ENCODE measurements around the gene SUPT3H. TPM values are rescaled to one million over a fixed set of nuclear protein-coding genes. Genes with fewer than 3 reads are reported as not detected.

Gene SUPT3H
- total RNA-seq, 1 donor from 2014 or later = 1.2 TPM

DNA sequence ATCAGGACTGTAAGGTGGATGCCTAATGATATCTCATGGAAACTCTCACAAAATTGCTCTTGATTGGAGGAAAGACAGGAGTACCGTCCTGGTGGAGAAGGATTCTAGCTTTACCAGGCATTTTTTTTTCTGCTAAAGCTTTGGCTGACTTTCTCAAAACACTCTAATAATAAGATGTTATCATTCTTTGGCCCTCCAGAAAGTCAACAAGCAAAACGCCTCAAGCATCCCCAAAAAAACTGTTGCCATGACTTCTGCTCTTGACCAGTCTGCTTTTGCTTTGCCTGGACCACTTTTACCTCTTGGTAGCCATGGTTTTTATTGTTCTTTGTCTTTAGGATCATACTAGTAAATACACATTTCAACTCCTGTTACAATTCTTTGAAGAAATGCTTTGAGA, 105.1 kb downstream of the SUPT3H start:
- no peak for DNase-seq (ENCODE audit: low spot score)
- ATAC-seq = no peak

DNA sequence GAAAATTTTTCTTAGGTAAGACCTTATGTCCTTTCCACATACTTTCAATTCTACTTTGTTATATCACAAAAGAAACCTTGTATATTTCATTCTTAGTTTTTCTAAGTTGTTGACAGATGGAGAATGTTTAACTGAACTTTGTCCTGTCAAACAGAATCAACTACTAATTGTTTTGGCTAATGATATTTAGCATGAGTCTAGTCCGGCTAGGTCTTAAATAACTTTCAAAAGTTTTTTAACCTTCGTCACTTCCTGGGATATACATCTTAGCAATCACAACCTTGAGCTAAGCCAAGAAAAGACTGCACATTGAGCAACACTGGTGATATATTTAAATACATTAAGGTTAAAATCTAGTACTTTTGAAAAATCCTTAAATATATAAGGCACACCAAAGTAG, 112.5 kb downstream of the SUPT3H start:
- DNase-seq (ENCODE audit: low spot score) (no peak), ATAC-seq (peak; percentile 72)

DNA sequence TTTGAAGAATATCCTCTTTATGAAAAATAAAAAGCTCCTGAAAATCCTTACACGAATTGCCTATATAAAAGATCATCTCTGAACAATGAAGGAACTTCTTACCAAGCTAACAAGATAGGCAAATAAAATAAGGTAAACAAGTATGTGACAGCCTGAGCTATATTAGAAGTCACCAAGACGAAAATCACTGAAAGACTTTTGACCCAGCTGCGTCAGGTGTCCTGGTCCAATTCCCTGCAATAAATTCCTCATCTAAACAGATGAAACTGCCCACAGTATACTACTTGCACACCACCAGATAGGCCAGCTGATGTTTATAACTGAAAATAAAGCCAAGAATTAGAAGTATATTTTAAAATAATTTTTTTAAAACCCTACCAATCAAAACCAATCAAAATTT, 117.0 kb downstream of the SUPT3H start:
- no peak for ATAC-seq

DNA sequence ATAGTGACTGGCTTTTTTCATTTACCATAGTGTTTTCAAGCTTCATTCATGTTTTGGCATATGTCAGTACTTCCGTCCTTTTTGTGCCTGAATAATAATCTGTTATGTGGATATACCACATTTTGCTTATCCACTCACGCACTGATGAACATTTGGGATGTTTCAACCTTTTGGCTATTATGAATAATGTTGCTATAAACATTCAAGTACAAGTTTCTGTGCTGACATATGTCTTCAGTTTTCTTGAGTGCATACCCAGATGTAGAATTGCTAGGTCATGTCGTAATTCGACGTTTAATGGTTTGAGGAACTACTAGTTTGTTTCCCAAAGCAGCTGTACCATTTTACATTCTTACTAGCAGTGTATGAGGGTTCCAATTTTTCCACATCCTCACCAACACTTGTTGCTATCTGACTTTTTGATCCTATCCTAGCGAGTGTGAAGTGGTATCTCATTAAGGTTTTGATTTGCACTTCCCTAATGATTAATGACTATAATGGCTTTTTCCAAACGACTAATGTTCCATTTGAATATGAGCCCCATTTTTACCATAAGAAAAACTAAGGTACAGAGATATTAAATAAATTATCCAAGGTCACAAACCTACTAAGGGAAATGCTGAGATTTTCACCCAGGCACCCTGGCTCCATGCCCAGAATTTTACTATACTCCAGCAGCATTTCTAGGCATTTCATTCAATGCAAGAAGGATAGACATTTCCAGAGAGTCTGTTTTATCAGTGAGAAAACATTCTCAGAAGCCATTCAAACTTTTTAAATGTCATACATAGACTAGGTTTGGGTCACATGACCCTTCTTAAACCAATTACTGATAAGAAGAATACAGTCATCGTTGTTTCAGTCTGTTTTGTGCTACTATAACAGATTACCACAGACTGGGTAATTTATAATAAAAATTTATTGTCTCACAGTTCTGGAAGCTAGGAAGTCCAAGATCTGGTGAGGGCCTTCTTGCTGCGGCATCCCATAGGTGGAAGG, 120.7 kb downstream of the SUPT3H start:
- DNase-seq (ENCODE audit: low spot score) (no peak), ATAC-seq (no peak)

More for the DNA sequence above, 117.0 kb downstream of the SUPT3H start:
- no peak for DNase-seq (ENCODE audit: low spot score)

DNA sequence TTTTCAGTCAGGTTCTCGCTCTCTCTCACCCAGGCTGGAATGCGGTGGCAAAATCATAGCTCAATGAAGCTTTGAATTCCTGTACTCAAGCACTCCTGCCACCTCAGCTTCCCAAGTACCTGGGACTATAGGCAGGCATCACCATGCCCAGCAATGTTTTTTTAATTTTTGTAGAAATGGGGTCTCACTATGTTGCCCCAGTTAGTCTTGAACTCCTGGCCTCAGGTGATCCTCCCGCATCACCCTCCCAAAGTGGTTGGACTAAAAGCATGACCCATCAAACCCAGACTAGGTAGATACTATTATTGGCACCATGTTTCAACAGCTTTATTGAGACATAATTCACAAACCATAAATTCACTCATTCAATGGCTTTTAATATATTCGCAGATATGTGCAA, 122.3 kb downstream of the SUPT3H start:
- DNase-seq (ENCODE audit: low spot score) (no peak), ATAC-seq (no peak)

DNA sequence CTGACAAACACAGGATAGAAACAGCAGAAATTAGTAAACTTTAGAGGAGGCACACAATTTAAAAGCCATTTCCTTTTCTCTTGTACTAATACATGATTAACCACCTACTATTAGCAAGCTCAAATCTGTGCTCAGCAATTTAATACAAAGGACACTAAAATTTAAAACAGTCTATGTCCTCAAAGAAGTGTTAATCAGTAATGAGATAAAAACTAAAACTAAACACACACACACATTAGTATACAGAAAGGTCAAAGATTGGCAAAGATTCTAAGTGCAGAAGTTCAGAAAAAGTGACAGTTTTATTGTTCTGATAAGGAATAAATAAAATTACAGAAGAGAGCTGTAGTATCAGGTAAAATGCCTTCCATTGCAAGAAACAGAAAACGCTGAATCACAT, 123.5 kb downstream of the SUPT3H start:
- DNase-seq (ENCODE audit: low spot score) = no peak
- ATAC-seq = peak; percentile 64

DNA sequence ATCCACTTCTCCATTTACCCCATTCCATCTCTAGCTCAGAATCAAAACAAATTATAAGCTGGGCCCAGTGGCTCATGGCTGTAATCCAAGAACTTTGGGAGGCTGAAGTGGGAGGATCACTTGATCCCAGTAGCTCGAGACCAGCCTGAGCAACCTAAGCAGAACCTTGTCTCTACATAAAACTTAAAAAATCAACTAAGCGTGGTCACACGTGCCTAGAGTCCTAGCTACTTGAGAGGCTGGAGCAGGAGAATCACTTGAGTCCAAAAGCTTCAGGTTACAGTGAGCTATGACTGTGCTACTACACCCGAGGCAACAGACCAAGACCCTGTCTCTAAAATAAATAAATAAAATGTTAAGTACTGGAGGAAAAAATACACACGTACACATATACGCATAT, 124.3 kb downstream of the SUPT3H start:
- ATAC-seq = no peak
- no peak for DNase-seq (ENCODE audit: low spot score)

- ATAC-seq (no peak), DNase-seq (ENCODE audit: low spot score) (no peak)
Measured at GRCh38 chr6:45231660-45232059, 146.1 kb downstream of the SUPT3H start.

DNA sequence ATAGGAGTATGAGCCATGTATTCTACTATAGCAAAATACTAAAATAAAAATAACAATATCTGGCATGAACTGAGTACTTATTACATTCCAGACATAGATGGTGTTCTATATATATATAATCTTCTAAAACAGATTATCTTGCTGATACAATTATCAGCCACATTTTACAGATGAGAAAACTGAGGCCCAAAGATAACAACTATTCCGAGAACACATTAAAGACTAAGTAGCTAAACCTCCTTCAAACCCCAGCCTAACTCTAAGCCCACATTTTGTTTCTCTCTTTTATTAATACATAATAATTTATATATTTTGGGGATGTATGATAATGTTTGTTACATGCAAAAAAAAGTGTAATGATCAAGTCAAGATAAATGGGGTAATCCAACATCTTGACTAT, 148.3 kb downstream of the SUPT3H start:
- ATAC-seq = no peak
- no peak for DNase-seq (ENCODE audit: low spot score)

DNA sequence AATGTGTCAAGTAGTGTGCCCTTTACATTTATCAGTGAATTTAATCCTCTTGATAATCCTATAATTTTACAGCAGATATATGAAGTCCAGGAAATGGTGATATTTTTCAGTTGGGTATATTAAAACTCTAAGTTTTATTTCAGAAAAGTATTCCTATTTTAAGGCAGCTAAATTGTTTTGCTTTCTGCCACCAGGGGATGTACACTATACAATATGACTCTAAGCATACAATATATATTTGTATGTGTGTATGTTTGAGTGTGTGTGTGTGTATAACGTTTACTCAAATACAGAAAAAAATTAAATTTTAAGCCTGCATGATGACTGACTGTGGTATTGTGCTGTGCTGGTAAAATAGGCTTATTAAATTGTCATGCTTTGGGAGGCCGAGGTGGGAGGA, 151.7 kb downstream of the SUPT3H start:
- no peak for ATAC-seq

GRCh38 chr6:45222380-45222779, 155.4 kb downstream of the SUPT3H start:
- DNase-seq (ENCODE audit: low spot score) (no peak), ATAC-seq (no peak)

More for the DNA sequence above, 151.7 kb downstream of the SUPT3H start:
- DNase-seq (ENCODE audit: low spot score) = no peak

DNA sequence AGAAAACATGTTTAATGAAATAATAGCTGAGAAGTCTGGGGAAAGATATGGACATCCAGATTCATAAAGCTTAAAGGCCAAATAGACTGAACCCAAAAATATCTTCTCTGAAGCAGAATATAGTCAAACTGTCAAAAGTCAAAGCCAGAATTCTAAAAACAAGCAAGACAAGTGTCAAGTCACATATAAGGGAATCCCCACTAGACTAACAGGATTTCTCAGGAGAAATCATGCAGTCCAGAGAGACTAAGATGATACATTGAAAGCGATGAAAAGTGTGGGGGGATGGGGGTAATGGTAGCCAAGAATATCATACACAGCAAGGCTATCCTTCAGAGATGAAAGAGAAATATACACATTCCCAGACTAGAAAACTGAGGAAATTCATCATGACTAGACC, 162.0 kb downstream of the SUPT3H start:
- ATAC-seq (no peak), DNase-seq (ENCODE audit: low spot score) (no peak)

DNA sequence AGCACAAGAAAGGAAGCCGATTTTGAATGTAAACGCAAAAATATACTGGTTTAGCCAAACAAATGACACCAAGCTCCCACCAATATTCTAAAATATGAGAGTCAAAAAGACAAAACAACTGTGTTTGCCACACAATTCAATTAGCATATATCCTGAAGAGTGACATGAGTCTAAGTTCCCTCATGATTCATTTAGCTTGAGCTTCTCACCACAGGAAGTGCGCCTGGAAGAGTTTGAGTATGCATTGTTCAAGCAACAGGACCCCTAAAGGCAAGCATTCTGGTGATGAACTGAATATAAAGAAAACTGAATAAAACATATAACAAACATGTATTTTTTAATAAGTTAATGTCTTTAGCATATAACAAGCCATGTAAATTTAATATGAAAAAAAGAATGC, 164.8 kb downstream of the SUPT3H start:
- ATAC-seq = no peak
- no peak for DNase-seq (ENCODE audit: low spot score)

DNA sequence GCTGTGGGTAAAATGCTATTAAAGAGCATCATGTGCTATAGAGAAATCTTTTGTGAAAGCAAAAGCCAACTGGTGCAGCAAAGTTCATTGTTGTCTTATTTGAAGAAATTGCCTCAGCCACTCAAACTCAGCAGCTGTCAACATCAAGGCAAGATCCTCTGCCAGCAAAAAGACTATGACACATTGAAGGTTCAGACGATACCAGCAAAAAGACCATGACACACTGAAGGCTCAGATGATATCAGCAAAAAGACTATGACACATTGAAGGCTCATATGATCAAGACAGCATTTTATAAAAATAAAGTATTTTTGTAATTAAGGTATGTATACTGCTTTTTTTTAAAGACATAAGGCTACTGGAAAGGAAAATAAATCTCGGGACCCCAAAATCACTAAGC, 168.0 kb downstream of the SUPT3H start:
- DNase-seq (ENCODE audit: low spot score) = no peak
- ATAC-seq = no peak

GRCh38 chr6:45206793-45207492, 170.8 kb downstream of the SUPT3H start:
- ATAC-seq (no peak), DNase-seq (ENCODE audit: low spot score) (no peak)

DNA sequence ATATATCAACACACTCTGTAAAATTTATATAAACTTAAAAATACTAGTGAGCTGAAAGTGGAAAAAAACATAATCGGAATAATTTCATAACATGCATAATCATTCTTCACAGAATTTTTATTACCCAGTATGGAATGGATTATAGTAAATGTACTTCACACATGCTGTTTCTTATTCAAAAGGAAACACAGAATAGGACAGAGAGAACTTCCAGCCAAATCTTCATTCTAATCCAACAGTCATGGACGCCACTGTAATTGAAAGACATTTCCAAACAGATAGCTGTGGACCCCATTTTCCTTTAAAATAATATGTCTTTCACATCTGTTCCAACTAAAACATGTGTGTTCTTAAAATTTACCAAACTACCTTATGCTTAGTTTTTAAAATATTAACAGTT, 176.2 kb downstream of the SUPT3H start:
- DNase-seq (ENCODE audit: low spot score) = no peak
- no peak for ATAC-seq

- DNase-seq (ENCODE audit: low spot score) (no peak), ATAC-seq (peak; percentile 67)
Measured at GRCh38 chr6:45200510-45200909, 177.2 kb downstream of the SUPT3H start.

DNA sequence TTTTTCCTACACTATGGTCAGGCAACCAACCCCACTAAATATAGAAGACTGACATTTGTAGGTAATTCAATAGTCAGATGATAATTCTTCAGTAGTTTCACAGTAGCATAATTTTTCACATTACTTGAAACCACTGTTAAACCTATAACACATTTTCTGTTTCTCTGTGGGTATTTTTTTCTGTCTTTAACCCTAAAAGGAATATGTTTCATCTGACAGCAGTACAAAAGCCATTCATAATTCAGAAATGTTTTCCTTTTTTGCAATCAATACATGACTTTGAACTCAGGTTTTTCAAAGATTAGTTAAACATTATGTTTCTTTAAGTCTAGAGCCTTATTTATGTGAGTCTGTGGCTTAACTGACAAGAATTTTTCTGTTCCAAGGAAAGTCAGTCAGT, 178.2 kb downstream of the SUPT3H start:
- DNase-seq (ENCODE audit: low spot score) (no peak), ATAC-seq (no peak)

- peak; percentile 46 for ATAC-seq
- DNase-seq (ENCODE audit: low spot score) = no peak
Measured at GRCh38 chr6:45196121-45196520, 181.6 kb downstream of the SUPT3H start.

DNA sequence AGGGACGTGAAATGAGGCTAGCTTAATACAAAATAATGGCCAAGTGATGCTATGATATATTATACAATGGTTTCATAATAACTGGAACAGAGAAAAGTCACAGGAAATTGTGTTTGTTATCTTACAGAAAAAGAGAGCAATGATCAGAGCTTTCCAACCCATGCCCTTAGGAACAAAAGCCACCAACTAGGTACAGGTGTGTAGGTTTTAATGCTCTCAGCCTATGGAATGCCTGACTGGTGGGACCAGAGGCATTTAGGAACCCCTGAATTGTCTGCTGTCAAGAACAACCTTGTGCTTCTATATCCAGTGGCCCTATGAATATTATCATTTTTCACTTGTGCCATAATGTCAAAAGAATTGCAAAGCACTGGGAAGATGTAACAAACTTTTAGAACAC, 182.6 kb downstream of the SUPT3H start:
- ATAC-seq (peak; percentile 30), DNase-seq (ENCODE audit: low spot score) (no peak)

DNA sequence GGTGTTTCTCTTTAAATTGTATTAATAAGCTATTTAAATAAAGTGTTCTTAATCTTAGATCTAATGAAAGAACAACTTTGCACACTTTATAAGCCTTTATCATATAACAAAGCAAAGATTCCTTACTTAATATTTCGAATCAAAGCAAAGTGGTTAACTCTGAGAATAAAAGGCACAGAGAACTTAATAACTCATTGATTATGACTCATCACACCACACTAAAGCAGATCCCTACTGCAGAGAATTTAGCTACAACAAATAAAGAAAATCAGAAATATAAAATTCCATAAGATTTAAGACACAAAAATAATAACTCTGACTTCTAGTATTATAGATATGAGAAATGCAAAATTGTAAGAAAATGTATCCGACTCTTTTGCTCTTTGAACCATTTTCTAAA, 185.2 kb downstream of the SUPT3H start:
- DNase-seq (ENCODE audit: low spot score) (no peak), ATAC-seq (no peak)

DNA sequence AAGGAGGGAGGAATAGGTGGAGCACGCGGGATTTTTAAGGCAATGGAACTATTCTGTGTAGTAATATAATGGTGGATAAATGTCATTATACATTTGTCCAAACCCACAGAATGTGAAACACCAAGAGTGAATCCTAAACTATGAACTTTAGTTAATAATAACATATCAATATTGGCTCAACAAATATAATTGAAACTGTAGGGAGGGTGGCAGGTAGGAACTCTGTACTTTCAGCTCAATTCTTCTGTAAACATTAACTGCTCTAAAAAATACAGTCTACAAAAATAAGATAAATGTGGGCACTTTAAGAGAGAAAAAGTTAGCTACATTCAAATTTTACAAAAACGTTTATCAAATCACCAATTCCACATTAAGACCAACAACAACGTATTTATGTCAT, 186.3 kb downstream of the SUPT3H start:
- DNase-seq (ENCODE audit: low spot score) (no peak), ATAC-seq (peak; percentile 54)
